Body of pancreas (tissue), 4 donors: Measurements from ENCODE around the gene DYNC1I2.

Experiments used
- POLR2A ChIP-seq, 3 donors: fragments of 450-650 bp; IDR thresholded peaks; one replicate each; pipeline ENCODE4 v1.6.1; 2016; ENCODE audit warnings: antibody characterized with exemption in 3 of 3, mild to moderate bottlenecking in 2 of 3
- TF ChIP-seq, protein P1 (sequence below), 7 experiments: fragments of 450-650 bp in 4 of 7; fragments of 200-600 bp in 3 of 7; sonication (generic) in 3 of 7; IDR thresholded peaks; one replicate each; pipeline ENCODE4 v1.5.1; 2016 to 2019; ENCODE audit warnings: antibody characterized with exemption in 7 of 7

DNA sequence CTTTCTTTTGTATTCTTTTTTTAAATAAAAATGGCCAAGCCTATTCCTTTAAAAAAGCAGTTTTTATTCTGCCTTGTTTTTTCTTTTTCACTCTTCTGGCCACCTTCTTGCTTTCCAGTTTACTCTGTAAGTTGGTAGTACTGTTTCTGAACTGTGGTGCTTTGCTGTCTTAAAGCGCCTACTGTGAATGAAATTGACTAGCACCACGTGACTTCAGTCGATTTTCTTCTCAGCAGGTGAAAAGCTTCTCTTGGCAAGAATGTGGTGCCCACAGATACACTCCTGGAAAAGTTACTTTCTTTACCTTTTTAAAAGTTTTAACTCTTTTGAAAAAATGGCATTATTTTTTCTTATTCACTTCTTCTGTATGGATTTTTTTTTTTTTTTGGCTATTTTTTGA lies 32.4 kb downstream of the DYNC1I2 start:
- TF ChIP-seq, protein P1, sequence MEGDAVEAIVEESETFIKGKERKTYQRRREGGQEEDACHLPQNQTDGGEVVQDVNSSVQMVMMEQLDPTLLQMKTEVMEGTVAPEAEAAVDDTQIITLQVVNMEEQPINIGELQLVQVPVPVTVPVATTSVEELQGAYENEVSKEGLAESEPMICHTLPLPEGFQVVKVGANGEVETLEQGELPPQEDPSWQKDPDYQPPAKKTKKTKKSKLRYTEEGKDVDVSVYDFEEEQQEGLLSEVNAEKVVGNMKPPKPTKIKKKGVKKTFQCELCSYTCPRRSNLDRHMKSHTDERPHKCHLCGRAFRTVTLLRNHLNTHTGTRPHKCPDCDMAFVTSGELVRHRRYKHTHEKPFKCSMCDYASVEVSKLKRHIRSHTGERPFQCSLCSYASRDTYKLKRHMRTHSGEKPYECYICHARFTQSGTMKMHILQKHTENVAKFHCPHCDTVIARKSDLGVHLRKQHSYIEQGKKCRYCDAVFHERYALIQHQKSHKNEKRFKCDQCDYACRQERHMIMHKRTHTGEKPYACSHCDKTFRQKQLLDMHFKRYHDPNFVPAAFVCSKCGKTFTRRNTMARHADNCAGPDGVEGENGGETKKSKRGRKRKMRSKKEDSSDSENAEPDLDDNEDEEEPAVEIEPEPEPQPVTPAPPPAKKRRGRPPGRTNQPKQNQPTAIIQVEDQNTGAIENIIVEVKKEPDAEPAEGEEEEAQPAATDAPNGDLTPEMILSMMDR (IDR thresholded peaks at IDR 0.05), result no peak
- TF ChIP-seq POLR2A (IDR thresholded peaks at IDR 0.05), result no peak
